B cell (primary cell): Measurements from ENCODE around the gene SLC6A16. TPM values are rescaled to one million over a fixed set of nuclear protein-coding genes. Genes with fewer than 3 reads are reported as not detected.

Source experiments
- ATAC-seq: fragments of 200-7000 bp; cut with Tn5 transposase; one replicate; pipeline ENCODE4 v1.10.0; 2021; ENCODE audit warnings: low read depth, mild to moderate bottlenecking, moderate number of reproducible peaks, moderate library complexity
- CTCF ChIA-PET: fragments of 350-600 bp; sonication (Branson Sonifier 250); formaldehyde crosslinking; loops from one replicate; lab custom pipeline; 2021; ENCODE audit warnings: antibody characterized with exemption, inconsistent platforms; lab: Charles Lee
- POLR2A ChIA-PET: fragments of 350-600 bp; sonication (Branson Sonifier 250); formaldehyde crosslinking; loops from one replicate; lab custom pipeline; 2021; ENCODE audit warnings: antibody characterized with exemption; lab: Charles Lee
- DNase-seq: peaks from one replicate; pipeline ENCODE4 v3.0.0; 2013
- H2AFZ ChIP-seq: 2 replicates; pipeline ENCODE4 v1.6.1; 2012; ENCODE audit warnings: mild to moderate bottlenecking, low read depth, low read length; ENCODE audit not compliant: insufficient read depth, poor library complexity, severe bottlenecking
- H3K27ac ChIP-seq, 2 donors: 1 replicate in 1 of 2; 2 replicates in 1 of 2; pipeline ENCODE4 v1.5.1; 2012 to 2013; ENCODE audit warnings: low read length in 2 of 2, mild to moderate bottlenecking in 2 of 2, moderate library complexity in 1 of 2
- H3K27me3 ChIP-seq, 4 experiments: fragments of 200-600 bp in 1 of 4; sonication (generic) in 1 of 4; replicated peaks in 1 of 4; 1 replicate in 2 of 4; 2 replicates in 2 of 4; pipeline versions ENCODE4 v1.6.1 to v1.7.0; 2013 to 2016; ENCODE audit warnings: low read length in 3 of 4, mild to moderate bottlenecking in 2 of 4, mixed read lengths in 1 of 4, moderate library complexity in 1 of 4; ENCODE audit not compliant: insufficient read depth in 4 of 4, control insufficient read depth in 3 of 4; ENCODE audit errors: control extremely low read depth in 1 of 4
- H3K36me3 ChIP-seq, 2 experiments: replicated peaks in 1 of 2; 1 replicate in 1 of 2; 2 replicates in 1 of 2; pipeline versions ENCODE4 v1.6.1 to v1.7.1; 2013; ENCODE audit warnings: low read length in 1 of 2; ENCODE audit not compliant: insufficient read depth in 2 of 2, control insufficient read depth in 1 of 2; ENCODE audit errors: control extremely low read depth in 1 of 2, extremely low read depth in 1 of 2
- H3K4me1 ChIP-seq, 2 donors: fragments of 200-600 bp in 1 of 2; sonication (generic) in 1 of 2; 1 replicate in 1 of 2; 2 replicates in 1 of 2; pipeline versions ENCODE4 v1.5.1 to v1.6.1; 2013 to 2017; ENCODE audit warnings: low read length in 2 of 2; ENCODE audit not compliant: control insufficient read depth in 2 of 2, insufficient read depth in 2 of 2
- H3K4me2 ChIP-seq: replicated peaks from 2 replicates; pipeline ENCODE3; 2012; ENCODE audit warnings: mild to moderate bottlenecking, low read depth, low read length; ENCODE audit not compliant: poor library complexity, severe bottlenecking
- H3K4me3 ChIP-seq, 5 experiments: fragments of 200-600 bp in 1 of 5; sonication (generic) in 1 of 5; 1 replicate in 3 of 5; 2 replicates in 2 of 5; pipeline versions ENCODE4 v1.5.1 to v1.7.0; 2011 to 2016; ENCODE audit warnings: low read length in 4 of 5, mild to moderate bottlenecking in 4 of 5, low read depth in 2 of 5, control low read depth in 1 of 5, moderate library complexity in 1 of 5; ENCODE audit not compliant: insufficient read depth in 1 of 5; ENCODE audit errors: control extremely low read depth in 1 of 5, extremely low read depth in 1 of 5
- H3K79me2 ChIP-seq: fragments of 200-600 bp; sonication (generic); one replicate; pipeline ENCODE4 v1.6.0; 2016; ENCODE audit warnings: low read length; ENCODE audit not compliant: control insufficient read depth, insufficient read depth
- H3K9ac ChIP-seq: fragments of 200-600 bp; sonication (generic); 2 replicates; pipeline ENCODE4 v1.6.1; 2017; ENCODE audit warnings: mild to moderate bottlenecking, low read length, moderate library complexity
- H3K9me3 ChIP-seq, 3 donors: one replicate each; pipeline versions ENCODE4 v1.6.1 to v1.7.1; 2013; ENCODE audit warnings: low read length in 2 of 3; ENCODE audit not compliant: control insufficient read depth in 2 of 3, insufficient read depth in 1 of 3; ENCODE audit errors: control extremely low read depth in 1 of 3
- H4K20me1 ChIP-seq: 2 replicates; pipeline ENCODE4 v1.6.0; 2012; ENCODE audit warnings: mild to moderate bottlenecking, low read length; ENCODE audit not compliant: insufficient read depth, control insufficient read depth, poor library complexity, severe bottlenecking
- H3K27ac Mint-ChIP-seq: one replicate; pipeline ENCODE4 v1.8.0; 2021; ENCODE audit warnings: mixed read lengths
- H3K27me3 Mint-ChIP-seq: one replicate; pipeline ENCODE4 v1.8.0; 2021; ENCODE audit warnings: mixed read lengths
- H3K4me1 Mint-ChIP-seq: one replicate; pipeline ENCODE4 v1.8.0; 2021; ENCODE audit warnings: mixed read lengths
- H3K4me3 Mint-ChIP-seq: one replicate; pipeline ENCODE4 v1.8.0; 2021; ENCODE audit warnings: mixed read lengths
- H3K9me3 Mint-ChIP-seq: one replicate; pipeline ENCODE4 v1.8.0; 2022; ENCODE audit warnings: mixed read lengths; ENCODE audit not compliant: insufficient read depth
- CTCF ChIP-seq: fragments of 200-600 bp; IDR thresholded peaks from one replicate; pipeline ENCODE4 v1.8.0; 2022; ENCODE audit warnings: antibody characterized with exemption, mild to moderate bottlenecking
- EZH2 ChIP-seq: IDR thresholded peaks from 2 replicates; pipeline ENCODE4 v1.6.1; 2012; ENCODE audit warnings: borderline replicate concordance, low read depth, mild to moderate bottlenecking, moderate library complexity, low read length; ENCODE audit not compliant: insufficient read depth, poor library complexity, severe bottlenecking
- WGBS: methylation state at CpG from one replicate; pipeline ENCODE4 v1.1.5; 2013; ENCODE audit warnings: missing lambda C conversion rate; ENCODE audit not compliant: insufficient coverage; 5-methylcytosine and 5-hydroxymethylcytosine counted together
- intact Hi-C: fragments of 100-400 bp; cut with micrococcal nuclease; formaldehyde crosslinking; loops from one replicate; pipeline ENCODE4 v1.10.0; 2022
- polyA plus RNA-seq: library from polyadenylated mRNA; depleted of rRNA; stranded (reverse); fragments of >200 nt; gene quantifications from 2 replicates; pipeline ENCODE4 v1.2.3, GENCODE V29; 2012
- total RNA-seq, 2 donors: library from RNA; stranded (reverse); fragments of 120-200 nt in 1 of 2; gene quantifications; 1 replicate in 1 of 2; 2 replicates in 1 of 2; pipeline versions ENCODE4 v1.2.3 to v1.2.4, GENCODE V29; 2013 to 2022

Gene SLC6A16
- total and polyA plus RNA-seq, 2 donors (not counting 1 experiment from before 2014, with no cell fraction given), result 22.3 to 68.4 TPM

GRCh38 chr19:49371184-49371583, 46.2 kb upstream of the SLC6A16 start:
- peaks cover 0 to 1% of the 10 kb centered on the region in 2 donors for H3K4me1 ChIP-seq
- TF ChIP-seq CTCF (no peak), EZH2 (no peak)
- Mint-ChIP-seq H3K27me3 (no peaks in the 10 kb centered on the region), H3K27ac (no peak overlapping the region), H3K4me3 (no peak overlapping the region), H3K9me3 (peaks cover 4% of the 10 kb centered on the region), H3K4me1 (no peaks in the 10 kb centered on the region)
- H3K9ac ChIP-seq, result no peak overlapping the region
- H3K27ac ChIP-seq, result no peak overlapping the region
- H3K9me3 ChIP-seq, result peaks cover 0 to 22% (median 13%) of the 10 kb centered on the region in 3 donors
- H2AFZ ChIP-seq, result no peak overlapping the region
- intact Hi-C loops, result no loop called here
- H3K27me3 ChIP-seq, result no peaks in the 10 kb centered on the region
- no peaks in the 10 kb centered on the region for H3K79me2 ChIP-seq
- ATAC-seq (no peak), DNase-seq (no peak)
- H3K4me2 ChIP-seq, result no peak overlapping the region
- H3K4me3 ChIP-seq, result no peak overlapping the region
- no peaks in the 10 kb centered on the region for H3K36me3 ChIP-seq
- no peaks in the 10 kb centered on the region for H4K20me1 ChIP-seq
- POLR2A ChIA-PET, result interaction anchor here (0.6 kb wide), 1 partner anchor 40 kb away, joined by 5 read pairs; no protein-coding TSS in a partner anchor
- 40% methylated on average over 1 of the region's 3 CpGs for WGBS
- CTCF ChIA-PET, result interaction anchor here (0.6 to 1.1 kb wide), 2 partner anchors 70 to 176 kb away, joined by 3 read pairs; no protein-coding TSS in a partner anchor

GRCh38 chr19:49368711-49369358, 43.8 kb upstream of the SLC6A16 start:
- Mint-ChIP-seq H3K4me1 (peaks cover 7% of the 10 kb centered on the region), H3K4me3 (no peak overlapping the region), H3K27ac (no peak overlapping the region), H3K9me3 (peaks cover 4% of the 10 kb centered on the region), H3K27me3 (no peaks in the 10 kb centered on the region)
- intact Hi-C loops, result no loop called here
- no peak overlapping the region for H3K4me3 ChIP-seq
- H4K20me1 ChIP-seq, result no peaks in the 10 kb centered on the region
- no peak overlapping the region for H3K27ac ChIP-seq
- H3K4me1 ChIP-seq, result peaks cover 7 to 11% of the 10 kb centered on the region in 2 donors
- no peak overlapping the region for H2AFZ ChIP-seq
- no peak overlapping the region for H3K9ac ChIP-seq
- POLR2A ChIA-PET, result interaction anchor here (1.0 kb wide), 2 partner anchors 15 to 53 kb away, joined by 3 to 4 read pairs; no protein-coding TSS in a partner anchor
- H3K9me3 ChIP-seq, result peaks cover 0 to 22% (median 13%) of the 10 kb centered on the region in 3 donors
- CTCF ChIA-PET, result interaction anchor here (0.6 to 1.1 kb wide), 2 partner anchors 22 to 67 kb away, joined by 3 read pairs; no protein-coding TSS in a partner anchor
- no peaks in the 10 kb centered on the region for H3K79me2 ChIP-seq
- no peaks in the 10 kb centered on the region for H3K27me3 ChIP-seq
- no peak for TF ChIP-seq EZH2
- no peak overlapping the region for H3K4me2 ChIP-seq
- no peak for ATAC-seq
- DNase-seq, result no peak
- WGBS, result 87% methylated on average over 3 of the region's 5 CpGs
- no peaks in the 10 kb centered on the region for H3K36me3 ChIP-seq
